ENCODE data around the gene TNFRSF13B.
"Not testable (repeated sequence)": the region's sequence is repeated elsewhere in the genome, so short reads cannot be mapped to it uniquely, and the experiment has no call there.

TNFRSF13B gene

GRCh38 chr17:16987066-16987829 is 15.3 kb upstream of the TNFRSF13B start:
- no peak for DNase-seq (ENCODE audit: low read depth)

DNA sequence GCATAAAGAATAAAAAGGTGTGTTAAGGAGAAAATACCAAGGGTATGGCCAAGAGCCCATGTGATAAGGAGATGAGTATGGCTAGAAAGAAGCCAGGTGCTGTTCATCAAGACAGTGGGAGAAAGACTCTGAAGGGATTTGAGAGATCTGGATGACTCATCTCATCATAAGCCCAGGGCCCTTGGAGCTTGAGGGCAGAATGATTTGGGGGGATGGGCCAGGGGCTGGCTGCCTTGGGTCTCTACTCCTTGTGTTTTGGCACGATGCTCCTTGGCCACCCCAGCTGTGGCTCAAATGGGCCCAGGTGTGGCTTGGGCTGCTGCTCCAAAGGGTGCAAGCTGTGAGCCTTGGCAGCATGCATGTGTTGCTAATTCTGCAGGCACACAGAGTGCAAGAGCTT is 14.5 kb upstream of the TNFRSF13B start:
- DNase-seq (ENCODE audit: low read depth): no peak

GRCh38 chr17:16981928-16982327 is 10.0 kb upstream of the TNFRSF13B start:
- DNase-seq (ENCODE audit: low read depth): no peak

DNA sequence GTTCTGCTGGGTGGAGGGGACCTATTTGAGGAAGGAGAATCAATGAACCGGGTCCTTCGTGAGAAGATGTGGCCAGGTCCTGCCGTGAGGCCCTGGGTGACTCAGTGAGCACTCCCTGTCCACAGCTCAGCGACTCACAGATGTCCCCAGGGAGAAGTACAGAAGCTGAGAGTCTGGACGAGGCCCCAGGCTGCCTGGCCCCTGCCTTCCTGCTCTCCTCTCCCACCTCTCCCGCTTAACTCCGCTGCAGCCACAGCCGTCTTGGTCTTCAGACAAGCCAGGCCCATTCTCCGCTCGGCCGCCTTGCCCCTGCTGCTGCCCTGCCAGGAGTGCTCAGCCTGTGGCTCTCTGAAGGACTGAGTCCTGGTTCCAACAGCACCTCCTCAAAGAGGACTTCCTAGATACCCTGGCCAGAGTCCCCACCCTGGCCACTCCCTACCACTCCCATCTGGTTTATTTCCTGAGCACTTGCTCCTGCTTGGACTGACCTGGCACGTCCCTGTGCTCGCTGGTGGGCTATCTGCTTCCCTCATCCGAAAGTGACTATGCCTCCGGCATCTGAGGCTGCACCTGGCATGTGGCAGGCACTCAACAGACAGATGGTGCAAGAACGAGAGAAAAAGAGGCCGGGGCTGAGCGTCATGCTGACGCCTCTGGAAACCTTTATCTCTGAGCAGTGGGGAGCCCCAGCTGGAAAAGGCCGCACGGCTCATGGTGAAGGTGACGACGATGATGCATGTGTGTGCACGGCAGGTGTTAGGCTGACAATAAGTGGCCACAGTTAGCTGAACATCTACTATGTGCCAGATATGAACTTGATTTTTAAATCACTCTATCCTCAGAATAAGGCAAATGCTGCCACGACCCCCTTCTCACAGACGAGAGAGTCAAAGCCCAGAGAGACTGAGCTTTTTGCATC is 9.2 kb upstream of the TNFRSF13B start:
- DNase-seq (ENCODE audit: low read depth): no peak

DNA sequence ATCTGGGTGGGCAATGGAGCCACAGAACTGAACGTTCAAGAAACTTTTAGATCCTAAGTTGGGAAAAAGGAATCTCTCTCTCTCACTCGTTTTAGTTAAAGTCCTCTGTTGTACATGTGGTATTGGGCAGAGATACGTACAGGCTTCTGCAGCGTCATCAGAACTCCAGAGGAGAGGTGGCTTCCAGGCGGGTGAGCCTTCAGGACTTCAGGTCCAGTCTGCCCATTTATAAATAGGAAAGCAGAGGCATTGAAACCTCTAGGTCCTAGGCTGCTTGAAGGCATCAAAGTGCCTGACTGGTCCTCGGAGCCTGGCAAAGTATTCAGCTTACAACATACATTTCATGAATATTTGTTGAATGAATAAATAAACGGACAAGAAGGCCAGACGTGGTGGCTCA is 8.1 kb upstream of the TNFRSF13B start:
- no peak for DNase-seq (ENCODE audit: low read depth)

DNA sequence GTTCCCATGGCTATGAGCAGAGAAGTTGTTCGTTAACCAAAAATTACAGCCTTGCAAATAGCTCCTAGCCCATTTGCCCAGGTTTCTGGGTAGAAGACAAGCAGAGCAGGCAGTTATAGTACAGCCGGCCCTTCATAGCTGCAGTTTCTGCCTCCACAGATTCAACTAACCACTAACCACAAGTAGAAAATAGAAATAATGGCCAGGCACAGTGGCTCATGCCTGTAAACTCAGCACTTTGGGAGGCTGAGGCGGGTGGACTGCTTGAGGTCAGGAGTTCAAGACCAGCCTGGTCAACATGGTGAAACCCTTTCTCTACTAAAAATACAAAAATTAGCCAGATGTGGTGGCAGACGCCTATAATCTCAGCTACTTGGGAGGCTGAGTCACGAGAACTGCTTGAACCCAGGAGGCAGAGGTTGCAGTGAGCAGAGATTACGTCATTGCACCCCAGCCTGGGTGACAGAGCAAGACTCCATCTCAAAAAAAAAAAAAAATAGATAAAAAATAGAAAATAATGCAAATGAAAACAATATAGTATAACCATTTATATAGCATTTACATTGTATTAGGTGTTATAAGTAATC is 7.4 kb upstream of the TNFRSF13B start:
- DNase-seq (ENCODE audit: low read depth): not testable (repeated sequence)

DNA sequence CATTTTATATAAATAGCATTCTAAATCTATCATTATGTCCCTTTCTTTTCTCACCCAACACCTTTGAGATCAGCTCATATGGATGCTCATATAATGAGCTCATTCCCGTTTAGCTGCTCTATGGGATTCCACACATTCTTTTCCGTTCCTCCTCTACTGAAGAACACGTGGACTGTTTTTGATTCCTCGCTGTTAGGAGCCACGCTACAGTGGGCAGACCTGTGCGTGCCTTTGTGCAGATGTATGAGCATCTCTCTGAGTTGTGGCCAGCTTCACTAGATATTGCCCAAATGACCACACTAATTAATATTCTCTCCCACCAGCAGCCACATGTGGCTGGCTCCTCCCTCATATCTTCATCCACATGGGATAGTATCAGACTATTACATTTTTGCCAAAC is 6.0 kb upstream of the TNFRSF13B start:
- DNase-seq (ENCODE audit: low read depth): no peak

GRCh38 chr17:16976725-16977550 is 5.0 kb upstream of the TNFRSF13B start:
- no peak for DNase-seq (ENCODE audit: low read depth)

DNA sequence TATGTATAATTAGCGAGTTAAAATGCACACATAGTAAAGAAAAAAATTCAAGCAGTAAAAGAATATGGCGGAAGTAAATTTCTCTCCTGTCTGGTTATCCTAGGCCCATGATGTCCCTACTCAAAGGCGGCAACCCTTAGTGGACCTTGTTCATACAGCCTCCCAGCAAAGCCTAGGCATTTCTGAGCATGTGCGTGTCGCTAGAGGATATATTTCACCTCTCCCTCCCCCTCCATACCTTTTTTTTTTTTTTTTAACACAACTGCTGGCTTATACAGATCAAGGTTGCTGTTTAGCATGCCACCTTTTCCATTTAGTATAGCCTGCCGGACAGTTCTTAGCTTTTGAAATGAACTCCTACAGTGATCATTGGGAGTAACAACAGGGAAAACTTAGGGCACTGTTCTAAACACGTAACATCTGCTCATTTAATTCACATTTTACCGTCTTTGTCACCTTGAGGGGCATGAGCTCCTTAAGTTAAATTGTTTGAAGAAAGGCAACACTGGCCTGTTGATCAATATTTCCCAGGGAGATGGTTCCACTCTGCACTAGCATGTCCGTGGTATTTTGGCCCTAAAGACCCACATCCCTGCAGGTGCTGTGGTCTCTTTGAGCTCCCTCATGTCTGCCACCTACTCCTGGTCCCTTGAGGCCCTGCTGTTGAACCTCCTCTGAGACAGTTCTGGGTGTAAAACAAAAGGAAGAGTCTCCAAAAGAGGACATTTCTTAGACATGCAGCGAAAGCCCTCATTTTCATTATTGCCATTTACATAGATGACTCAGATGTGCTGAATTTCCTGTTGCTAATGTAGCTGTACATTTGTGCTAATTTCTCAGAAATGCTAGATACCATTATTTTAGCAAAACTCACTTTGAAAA is 4.1 kb upstream of the TNFRSF13B start:
- no peak for DNase-seq (ENCODE audit: low read depth)

DNA sequence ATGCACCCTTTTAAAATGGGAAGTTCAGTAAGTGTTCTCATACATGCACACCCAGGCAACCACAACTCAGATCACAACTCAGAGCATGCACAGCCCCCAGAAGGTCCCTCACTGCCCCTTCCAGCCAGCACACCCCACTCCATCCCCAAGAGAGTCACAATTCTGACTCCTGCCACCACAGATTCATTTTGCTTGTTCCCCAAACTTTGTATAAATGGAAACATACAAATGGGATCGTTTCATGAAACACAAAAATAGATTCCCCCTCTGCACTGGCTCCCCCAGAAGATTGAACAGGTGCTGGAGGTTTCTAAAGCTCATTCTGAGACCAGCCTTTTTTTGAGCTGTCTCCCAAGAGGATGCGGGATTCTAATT is 3.3 kb upstream of the TNFRSF13B start:
- no peak for DNase-seq (ENCODE audit: low read depth)

DNA sequence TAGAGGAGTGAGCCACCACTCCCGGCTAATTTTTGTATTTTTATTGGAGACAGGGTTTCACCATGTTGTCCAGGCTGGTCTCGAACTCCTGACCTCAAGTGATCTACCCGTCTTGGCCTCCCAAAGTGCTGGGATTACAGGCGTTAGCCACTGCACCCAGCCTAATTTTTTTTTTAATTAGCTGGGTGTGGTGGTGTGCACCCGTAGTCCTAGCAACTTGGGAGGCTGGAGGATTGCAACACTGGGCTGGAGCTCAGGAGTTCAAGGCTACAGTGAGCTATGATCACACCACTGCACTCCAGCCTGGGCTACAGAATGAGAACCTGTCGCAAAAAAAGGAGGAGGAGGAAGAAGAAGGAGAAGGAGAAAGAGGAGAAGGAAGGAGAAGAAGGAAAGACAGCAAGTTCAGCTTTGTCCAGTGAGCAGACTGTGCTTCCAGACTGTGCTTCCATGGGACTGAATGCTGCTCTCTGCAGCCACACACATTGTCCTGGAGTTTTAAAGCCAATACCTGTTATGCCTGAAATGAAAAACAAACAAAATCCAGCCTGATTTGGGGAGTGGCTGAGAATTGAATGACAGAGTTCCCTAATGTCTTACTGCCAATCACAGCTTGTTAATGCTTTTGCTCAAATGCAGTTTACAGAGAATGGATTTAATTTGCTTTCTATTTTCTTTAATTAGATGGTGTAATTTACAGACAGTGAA is 2.8 kb upstream of the TNFRSF13B start:
- no peak for DNase-seq (ENCODE audit: low read depth)

DNA sequence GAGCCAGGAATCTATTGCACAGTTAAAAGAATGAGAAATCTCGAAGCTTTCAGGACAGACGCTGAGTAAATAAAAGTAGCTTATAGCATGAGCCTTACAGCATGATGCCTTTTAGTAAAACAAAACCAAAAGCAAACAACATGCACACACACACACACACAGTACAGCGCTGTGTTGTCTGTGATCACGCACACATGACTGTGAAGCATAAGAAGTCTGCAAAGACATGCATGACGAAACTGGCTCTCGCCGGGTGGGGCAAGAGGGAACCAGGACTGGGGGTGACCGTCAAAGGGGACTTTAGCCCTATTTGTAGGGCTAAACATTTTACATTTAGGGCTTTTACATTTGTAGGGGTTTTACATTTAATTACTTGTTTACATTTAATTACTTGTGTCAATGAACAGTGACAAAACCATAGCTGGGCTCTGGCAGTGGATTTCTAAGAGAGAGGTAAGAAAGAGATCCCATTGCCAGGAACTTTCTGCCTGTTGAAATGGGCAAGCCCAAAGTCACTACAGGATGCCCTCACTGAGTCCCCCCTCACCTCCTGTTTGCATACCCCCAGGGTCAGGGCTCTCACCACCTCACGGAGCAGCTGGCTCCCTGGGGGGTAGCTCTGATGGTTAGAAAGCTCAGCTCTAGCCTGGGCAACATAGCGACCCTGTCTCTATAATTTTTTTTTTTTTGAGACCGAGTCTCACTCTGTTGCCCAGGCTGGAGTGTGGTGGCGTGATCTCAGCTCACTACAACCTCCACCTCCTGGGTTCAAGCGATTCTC is 2.0 kb upstream of the TNFRSF13B start:
- DNase-seq (ENCODE audit: low read depth): no peak

DNA sequence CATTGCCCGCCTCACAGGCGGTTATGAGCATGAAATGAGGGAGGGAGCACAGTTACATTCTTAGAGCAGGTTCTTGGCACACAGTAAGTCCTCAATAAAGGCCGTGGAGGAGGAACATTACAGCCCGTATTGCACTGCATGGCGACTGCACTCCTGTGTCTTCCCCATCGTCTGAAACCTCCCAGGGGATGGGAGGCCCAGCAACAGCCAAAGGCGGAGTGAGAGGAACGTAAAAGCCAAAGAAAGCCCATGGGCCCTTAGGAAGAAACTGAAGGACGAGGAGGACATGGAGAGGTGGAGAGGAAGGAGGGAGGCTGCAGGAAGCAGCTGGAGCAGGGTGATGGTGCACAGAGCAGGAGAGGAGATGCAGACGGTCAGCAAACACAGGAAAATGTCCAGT is 1.1 kb upstream of the TNFRSF13B start:
- not testable (repeated sequence) for DNase-seq (ENCODE audit: low read depth)

DNA sequence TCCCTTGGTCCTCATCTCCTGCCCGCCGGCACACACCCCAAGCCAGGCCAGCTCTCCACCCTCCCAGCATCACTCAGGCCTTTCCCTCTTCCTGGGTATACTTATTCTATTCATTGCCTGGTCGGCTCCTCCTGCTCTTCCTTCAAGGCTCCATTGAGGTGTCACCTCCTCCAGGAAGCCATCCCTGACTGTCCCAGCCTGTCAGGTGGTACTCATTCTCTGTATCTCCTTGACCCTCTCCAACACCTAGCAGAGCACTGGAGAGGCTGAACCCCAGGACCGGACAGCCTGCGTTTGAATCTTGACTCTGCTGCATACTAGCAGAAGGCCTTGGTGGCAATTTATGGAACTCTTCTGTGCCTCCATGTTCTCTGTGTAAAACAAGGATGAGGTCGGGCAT is 428 bp upstream of the TNFRSF13B start:
- DNase-seq (ENCODE audit: low read depth): no peak

DNA sequence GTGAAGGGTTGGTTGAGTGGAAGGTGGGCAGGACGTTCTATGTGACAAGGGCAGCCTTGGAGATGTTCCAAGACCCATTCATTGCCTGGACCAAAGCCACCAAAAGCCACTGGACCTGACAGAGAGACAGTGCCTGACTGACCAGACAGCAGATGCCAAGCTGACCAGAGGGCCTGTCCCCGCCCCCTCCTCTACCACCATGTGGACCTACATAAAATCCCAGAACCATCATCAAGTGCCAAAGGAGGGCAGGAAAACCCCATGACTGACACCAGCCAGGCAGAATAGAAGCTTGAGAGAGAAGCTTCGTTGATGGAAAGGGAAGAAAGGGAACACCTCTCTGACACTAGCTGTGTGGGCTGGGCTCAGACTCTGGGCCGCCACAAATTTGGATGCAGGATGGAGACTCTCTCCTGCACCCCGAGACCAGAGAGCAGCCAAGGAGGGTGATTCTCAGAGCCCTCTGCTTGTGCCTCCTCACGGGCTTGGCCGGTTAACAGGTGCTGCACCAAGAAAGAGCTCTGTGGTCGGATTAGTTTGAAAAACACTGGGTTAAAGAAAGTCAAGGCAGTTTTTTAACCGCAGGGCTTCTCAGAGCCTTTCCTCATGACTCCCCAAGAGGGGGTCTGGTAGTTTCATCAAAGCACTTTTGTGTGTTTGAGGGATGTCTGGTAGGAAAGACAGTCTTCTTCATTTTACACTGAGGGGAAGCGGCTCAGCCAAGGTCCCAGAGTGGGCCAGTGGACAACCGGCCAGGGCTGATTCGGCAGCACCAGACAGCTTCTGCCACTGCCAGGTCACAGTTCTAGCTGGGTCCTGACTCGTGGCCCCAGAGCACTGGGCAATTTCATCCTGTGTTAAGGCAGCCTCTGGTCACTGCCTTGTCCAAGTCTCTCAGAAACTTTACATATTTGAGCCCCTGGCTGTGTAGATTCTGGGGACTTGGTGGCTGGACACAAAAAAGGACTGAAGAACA is 1.7 kb downstream of the TNFRSF13B start:
- no peak for DNase-seq (ENCODE audit: low read depth)

GRCh38 chr17:16968786-16969185 is 3.1 kb downstream of the TNFRSF13B start:
- no peak for DNase-seq (ENCODE audit: low read depth)

- DNase-seq (ENCODE audit: low read depth): no peak
Measured at GRCh38 chr17:16962804-16963203, 9.1 kb downstream of the TNFRSF13B start.

GRCh38 chr17:16961792-16962191 is 10.1 kb downstream of the TNFRSF13B start:
- no peak for DNase-seq (ENCODE audit: low read depth)
